Activated CD4-positive, alpha-beta T cell treated with anti-CD3 and anti-CD28 coated beads, Interleukin-2, amount 50 U/mL, for 16 hours (primary cell): Measurements from ENCODE around the gene S1PR5.
"Not testable (repeated sequence)": the region's sequence is repeated elsewhere in the genome, so short reads cannot be mapped to it uniquely, and the experiment has no call there.

Experiments used
- DNase-seq: peaks from one replicate; pipeline ENCODE4 v3.0.0-alpha.2; 2020

The S1PR5 gene, protein sequence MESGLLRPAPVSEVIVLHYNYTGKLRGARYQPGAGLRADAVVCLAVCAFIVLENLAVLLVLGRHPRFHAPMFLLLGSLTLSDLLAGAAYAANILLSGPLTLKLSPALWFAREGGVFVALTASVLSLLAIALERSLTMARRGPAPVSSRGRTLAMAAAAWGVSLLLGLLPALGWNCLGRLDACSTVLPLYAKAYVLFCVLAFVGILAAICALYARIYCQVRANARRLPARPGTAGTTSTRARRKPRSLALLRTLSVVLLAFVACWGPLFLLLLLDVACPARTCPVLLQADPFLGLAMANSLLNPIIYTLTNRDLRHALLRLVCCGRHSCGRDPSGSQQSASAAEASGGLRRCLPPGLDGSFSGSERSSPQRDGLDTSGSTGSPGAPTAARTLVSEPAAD

DNA sequence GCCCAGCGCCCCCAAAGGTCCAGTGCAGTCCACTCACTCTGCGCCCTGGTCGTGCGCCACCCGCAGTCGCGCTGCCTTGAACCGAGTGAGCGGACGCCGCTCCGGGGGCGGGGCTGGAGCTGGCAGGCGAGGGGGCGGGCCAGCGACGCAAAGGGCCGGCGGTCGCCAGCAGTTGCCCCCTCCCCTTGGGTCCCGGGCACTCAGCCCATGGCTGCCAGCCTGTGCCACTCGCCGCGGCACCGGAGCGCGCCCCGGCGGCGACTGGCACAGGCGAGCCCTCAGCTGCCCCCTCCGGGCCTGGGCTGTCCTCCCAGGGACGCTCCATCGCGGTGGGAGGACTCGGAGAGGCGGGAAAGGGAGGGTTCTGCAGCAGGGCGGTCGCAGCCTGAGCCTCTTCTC lies at the start of gene S1PR5:
Gene S1PR5 (minus strand): TSS at position 87 of the 399 bp plus-strand sequence. CDS start 2,436 bp downstream, outside the sequence.
- no peak for DNase-seq

DNA sequence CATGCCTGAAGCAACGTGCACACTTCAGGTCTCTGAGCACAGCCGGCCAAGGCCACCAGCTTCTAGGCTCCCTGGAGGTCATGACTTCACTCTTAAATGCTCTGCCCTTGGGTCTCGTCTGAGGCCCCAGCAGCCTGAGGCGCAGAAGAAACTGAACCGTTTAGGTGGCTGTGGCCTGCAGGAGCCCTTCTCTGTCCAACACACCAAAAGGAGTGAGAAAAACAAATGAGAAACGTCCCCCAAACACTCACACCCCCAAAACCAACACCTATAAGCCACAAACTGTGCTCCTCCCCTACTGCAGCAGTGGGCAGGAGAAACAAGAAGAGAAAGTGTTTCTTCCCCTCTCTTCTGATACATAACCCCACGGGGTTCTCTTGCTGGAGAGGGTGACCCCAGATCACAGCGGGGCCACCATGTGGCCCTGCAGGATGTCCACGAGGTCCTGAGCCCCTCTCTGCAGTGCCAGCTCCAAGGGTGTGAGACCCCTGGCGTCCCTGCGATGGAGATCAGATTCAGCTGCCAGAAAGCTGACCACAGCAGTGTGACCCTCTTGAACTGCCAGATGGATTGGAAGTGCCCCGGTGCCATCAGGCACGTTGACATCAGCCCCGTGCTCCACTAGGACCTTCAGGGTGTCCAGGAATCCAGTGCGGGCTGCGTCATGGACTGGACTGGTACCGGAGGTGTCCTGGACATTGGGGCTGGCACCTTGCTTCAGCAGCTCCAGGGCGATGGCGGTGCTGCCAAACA lies 49.6 kb upstream of the S1PR5 start:
- DNase-seq, result peak; percentile 75

DNA sequence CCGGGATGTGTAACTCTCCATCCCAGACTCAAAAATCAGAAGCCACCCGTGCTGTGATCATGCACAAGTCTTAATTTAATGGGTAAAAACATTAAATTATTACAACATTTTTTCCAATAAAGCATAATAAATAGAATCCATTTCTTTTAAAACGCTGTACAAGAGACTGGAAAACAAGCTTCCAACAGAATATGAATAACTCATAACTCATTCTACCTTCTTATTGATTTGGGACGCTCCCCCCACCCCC lies 49.1 kb upstream of the S1PR5 start:
- no peak for DNase-seq

- DNase-seq, result peak; percentile 99
Measured at GRCh38 chr19:10565567-10566407, 48.5 kb upstream of the S1PR5 start, which contains the start of gene KRI1. KRI1 (minus strand) TSS chr19:10566010; CDS start chr19:10565999, 11 bp downstream.

DNA sequence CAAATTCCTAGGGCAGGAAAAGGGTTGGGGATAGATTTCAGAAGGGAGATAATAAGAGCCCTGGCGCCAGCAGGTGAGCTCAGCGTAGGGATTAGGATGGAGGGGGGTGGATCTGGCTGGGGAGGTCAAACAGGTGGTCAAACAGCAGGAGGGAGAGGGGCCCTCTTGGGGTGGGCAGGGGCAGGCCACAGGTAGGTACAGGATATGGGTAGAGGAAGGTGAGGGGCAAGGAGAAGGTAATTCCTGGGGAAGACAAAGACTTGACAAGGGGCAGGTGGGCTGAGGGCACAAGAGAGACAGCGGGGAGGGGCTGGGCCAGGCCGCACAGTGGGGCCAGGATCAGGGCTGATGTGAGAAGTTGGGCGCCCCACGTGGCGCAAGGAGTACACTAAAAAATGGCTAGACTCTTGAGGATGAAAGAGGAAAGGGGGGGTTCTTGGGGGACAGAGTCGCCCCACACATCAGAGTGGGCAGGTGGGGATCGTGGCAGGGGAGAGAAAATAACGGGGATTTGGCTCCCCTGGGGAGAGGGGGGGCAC lies 47.9 kb upstream of the S1PR5 start:
- peak; percentile 63 for DNase-seq

- DNase-seq, result no peak
Measured at GRCh38 chr19:10562609-10563008, 45.4 kb upstream of the S1PR5 start.

- DNase-seq, result no peak
Measured at GRCh38 chr19:10560154-10560553, 42.9 kb upstream of the S1PR5 start.

DNA sequence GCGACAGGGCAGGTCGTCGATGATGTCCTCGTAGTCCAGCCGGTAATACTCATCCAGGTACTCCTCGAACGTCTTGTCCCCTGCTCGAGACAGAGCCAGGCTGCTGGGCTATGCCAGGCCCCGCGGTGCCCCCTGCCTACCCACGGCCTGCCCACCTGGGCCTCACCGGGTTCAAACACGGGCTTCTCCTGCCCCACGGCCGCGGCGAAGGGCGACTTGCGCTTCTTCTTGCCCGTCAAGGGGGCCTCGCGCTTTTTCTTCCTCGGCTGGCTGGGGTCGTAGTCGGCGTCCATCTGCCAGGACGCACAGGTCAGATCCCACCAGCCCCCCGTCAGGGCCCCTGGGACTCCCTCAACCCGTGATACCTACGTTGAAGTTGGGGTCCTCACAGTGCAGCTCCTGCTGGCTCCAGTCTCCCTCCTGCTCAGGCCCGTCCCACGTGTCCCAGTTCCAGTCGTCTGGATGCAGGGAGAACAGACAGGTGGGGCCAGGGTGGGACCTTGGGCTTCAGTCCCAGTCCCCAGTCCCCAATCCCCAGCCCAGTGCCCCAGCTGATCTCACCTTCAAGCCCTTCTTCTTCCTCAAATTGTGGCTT lies 40.5 kb upstream of the S1PR5 start:
- DNase-seq, result no peak

DNA sequence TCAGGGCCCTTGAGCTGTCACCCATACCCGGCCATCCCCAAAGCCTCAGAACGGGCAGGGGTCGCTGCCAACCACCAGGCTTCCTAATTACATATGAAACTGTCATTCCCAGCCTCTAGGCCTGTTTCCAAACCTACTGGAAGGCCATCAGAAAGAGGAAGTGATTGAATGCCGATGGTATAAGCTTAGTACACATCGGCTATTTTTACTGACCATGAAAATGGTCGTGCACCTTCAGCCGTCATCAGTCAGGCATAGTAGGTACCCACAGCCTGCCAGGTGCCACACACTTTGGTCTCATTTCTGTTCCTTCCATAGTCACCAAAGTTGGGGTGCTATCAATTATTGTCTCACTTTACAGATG lies 38.3 kb upstream of the S1PR5 start:
- DNase-seq, result no peak

- DNase-seq, result no peak
Measured at GRCh38 chr19:10554760-10555609, 37.7 kb upstream of the S1PR5 start.

- peak; percentile 64 for DNase-seq
Measured at GRCh38 chr19:10553943-10554381, 36.7 kb upstream of the S1PR5 start.

DNA sequence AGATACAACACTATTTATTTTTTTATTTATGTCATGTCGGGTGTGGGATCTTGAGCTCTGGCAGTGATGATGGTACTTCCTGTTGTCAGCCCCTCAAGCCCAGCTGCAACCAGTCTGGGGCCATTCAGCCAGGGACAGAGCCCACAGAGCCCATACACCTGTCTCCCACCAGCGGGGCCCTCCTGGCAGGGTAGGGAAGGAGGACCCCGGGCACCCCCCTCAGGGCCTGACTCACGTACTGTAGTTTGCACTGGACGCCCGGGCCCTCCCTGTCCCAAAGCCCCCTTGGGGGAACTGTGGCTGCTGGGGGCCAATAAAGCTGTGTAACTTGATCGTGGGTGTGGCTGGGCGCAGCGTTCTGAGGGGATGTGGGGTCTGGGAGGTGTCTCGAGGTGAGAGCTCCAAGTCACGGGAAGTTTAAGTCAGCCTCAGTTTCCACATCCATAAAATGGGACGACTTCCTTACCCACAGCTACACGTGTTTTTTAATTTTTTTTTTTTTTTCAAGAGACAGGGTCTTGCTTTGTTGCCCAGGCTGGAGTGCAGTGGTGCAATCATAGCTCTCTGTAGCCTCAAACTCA lies 35.9 kb upstream of the S1PR5 start:
- DNase-seq, result no peak

GRCh38 chr19:10552510-10553053 lies 35.3 kb upstream of the S1PR5 start:
- no peak for DNase-seq

DNA sequence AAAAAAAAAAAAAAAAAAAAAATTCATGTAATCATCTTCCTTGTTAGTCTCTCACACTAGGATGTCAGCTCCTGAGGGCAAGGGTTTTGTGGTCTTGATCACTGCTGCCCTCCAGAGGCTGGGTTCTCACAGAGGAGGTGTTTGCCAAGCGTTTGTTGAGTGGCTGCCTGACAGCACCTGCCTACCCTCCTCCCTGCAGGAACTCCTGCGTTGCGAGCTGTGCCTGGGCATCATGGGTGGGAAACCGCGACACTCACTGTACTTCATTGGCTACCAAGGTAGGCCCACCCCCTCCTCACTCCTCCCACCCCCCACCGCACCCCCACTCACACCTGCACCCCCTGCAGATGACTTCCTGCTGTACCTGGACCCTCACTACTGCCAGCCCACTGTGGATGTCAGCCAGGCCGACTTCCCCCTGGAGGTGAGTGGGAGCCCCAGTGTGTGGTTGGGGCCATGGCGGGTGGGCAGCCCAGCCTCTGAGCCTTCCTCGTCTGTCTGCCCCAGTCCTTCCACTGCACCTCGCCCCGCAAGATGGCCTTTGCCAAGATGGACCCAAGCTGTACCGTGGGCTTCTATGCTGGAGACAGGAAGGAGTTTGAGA lies 34.6 kb upstream of the S1PR5 start:
- DNase-seq, result peak; percentile 57

DNA sequence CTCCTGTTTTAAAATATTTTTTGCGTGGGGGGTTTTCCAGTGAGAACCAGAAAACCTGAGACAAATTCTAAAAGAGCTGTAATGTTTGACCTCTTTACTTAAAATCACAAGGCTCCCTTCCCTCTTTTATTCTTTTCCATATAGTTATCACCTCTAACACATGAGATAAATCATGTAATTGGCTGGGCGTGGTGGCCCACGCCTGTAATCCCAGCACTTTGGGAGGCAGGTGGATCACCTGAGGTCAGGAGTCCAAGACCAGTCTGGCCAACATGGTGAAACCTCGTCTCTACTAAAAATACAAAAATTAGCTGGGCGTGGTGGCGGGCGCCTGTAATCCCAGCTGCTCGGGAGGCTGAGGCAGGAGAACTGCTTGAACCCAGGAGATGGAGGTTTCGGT lies 33.8 kb upstream of the S1PR5 start:
- DNase-seq, result not testable (repeated sequence)

- no peak for DNase-seq
Measured at GRCh38 chr19:10550336-10550735, 33.1 kb upstream of the S1PR5 start.

DNA sequence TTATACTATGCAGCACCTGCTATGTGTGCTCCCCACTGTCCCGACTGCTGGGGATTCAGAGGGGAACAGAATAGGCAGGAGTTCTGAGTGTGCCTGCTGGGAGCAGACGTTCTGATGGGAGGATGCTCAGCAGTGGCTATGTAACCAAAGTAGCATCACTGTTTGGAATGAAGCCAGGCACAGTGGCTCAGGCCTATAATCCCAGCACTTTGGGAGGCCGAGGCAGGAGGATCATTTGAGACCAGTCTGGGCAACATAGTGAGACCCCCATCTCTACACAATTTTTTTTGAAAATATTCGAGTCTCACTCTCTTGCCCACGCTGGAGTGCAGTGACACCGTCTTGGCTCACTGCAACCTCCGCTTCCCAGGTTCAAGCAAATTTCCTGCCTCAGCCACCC lies 32.5 kb upstream of the S1PR5 start:
- DNase-seq, result no peak

- DNase-seq, result no peak
Measured at GRCh38 chr19:10548746-10549276, 31.6 kb upstream of the S1PR5 start.

DNA sequence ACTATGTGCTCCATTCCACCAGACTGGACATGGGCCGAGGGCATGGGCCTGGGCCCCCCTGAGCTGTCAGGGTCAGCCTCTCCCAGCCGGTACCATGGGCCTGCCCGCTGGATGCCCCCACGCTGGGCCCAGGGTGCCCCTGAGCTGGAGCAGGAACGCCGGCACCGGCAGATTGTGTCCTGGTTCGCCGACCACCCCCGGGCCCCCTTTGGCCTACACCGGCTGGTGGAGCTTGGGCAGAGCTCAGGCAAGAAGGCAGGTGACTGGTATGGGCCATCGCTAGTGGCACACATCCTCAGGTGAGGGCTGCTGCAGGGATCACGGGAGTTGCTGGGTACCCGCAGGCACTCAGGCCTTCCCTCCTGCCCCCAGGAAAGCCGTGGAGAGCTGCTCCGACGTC lies 29.6 kb upstream of the S1PR5 start:
- no peak for DNase-seq

GRCh38 chr19:10544753-10545251 lies 27.6 kb upstream of the S1PR5 start:
- no peak for DNase-seq
